Trophoblast cell (in vitro differentiated cells and primary cell): ENCODE data around the gene EIF3B.

Source experiments
- DNase-seq, 2 donors: peaks; one replicate each; pipeline ENCODE4 v3.0.0-alpha.2; 2016
- H2AFZ ChIP-seq: 2 replicates; pipeline ENCODE4 v1.6.1; 2013; ENCODE audit warnings: low read length, moderate library complexity, mild to moderate bottlenecking; ENCODE audit not compliant: insufficient read depth, poor library complexity
- H2AK5ac ChIP-seq: 2 replicates; pipeline ENCODE4 v1.6.1; 2013; ENCODE audit warnings: mild to moderate bottlenecking, low read length
- H2BK120ac ChIP-seq: 2 replicates; pipeline ENCODE4 v1.6.1; 2013; ENCODE audit warnings: low read length, mild to moderate bottlenecking, moderate library complexity; ENCODE audit not compliant: insufficient read depth, poor library complexity
- H2BK12ac ChIP-seq: 2 replicates; pipeline ENCODE4 v1.6.1; 2013; ENCODE audit warnings: mild to moderate bottlenecking, low read length, moderate library complexity
- H2BK5ac ChIP-seq: 2 replicates; pipeline ENCODE4 v1.6.1; 2013; ENCODE audit warnings: low read length, low read depth, moderate library complexity, mild to moderate bottlenecking; ENCODE audit not compliant: poor library complexity
- H3K14ac ChIP-seq: 2 replicates; pipeline ENCODE4 v1.6.1; 2013; ENCODE audit warnings: mild to moderate bottlenecking, low read length
- H3K18ac ChIP-seq: 2 replicates; pipeline ENCODE4 v1.6.1; 2013; ENCODE audit warnings: mild to moderate bottlenecking, low read length
- H3K23ac ChIP-seq: 2 replicates; pipeline ENCODE4 v1.6.1; 2013; ENCODE audit warnings: low read length
- H3K27ac ChIP-seq: 2 replicates; pipeline ENCODE4 v1.5.1; 2013; ENCODE audit warnings: low read depth, mild to moderate bottlenecking, inconsistent platforms, low read length, moderate library complexity
- H3K27me3 ChIP-seq: 2 replicates; pipeline ENCODE4 v1.6.1; 2013; ENCODE audit warnings: inconsistent platforms, mild to moderate bottlenecking, low read length, moderate library complexity; ENCODE audit not compliant: insufficient read depth
- H3K36me3 ChIP-seq, 2 experiments: 1 replicate in 1 of 2; 2 replicates in 1 of 2; pipeline ENCODE4 v1.6.1; 2013; ENCODE audit warnings: low read length in 2 of 2, mild to moderate bottlenecking in 2 of 2, moderate library complexity in 1 of 2; ENCODE audit not compliant: insufficient read depth in 2 of 2, control insufficient read depth in 1 of 2
- H3K4ac ChIP-seq: 2 replicates; pipeline ENCODE4 v1.6.1; 2013; ENCODE audit warnings: low read depth, mild to moderate bottlenecking, low read length, moderate library complexity
- H3K4me1 ChIP-seq, 2 experiments: 1 replicate in 1 of 2; 2 replicates in 1 of 2; pipeline ENCODE4 v1.6.1; 2013; ENCODE audit warnings: low read length in 2 of 2, mild to moderate bottlenecking in 2 of 2, moderate library complexity in 1 of 2; ENCODE audit not compliant: insufficient read depth in 2 of 2, control insufficient read depth in 1 of 2
- H3K4me2 ChIP-seq: 2 replicates; pipeline ENCODE4 v1.6.1; 2013; ENCODE audit warnings: inconsistent platforms, mild to moderate bottlenecking, low read length, moderate library complexity
- H3K4me3 ChIP-seq: 2 replicates; pipeline ENCODE4 v1.5.1; 2013; ENCODE audit warnings: mild to moderate bottlenecking, low read depth, low read length, inconsistent platforms
- H3K79me1 ChIP-seq: one replicate; pipeline ENCODE4 v1.6.1; 2013; ENCODE audit warnings: low read length
- H3K79me2 ChIP-seq: 2 replicates; pipeline ENCODE4 v1.6.1; 2013; ENCODE audit warnings: low read length, mild to moderate bottlenecking; ENCODE audit not compliant: control insufficient read depth, insufficient read depth, poor library complexity
- H3K9ac ChIP-seq: 2 replicates; pipeline ENCODE4 v1.6.1; 2013; ENCODE audit warnings: mild to moderate bottlenecking, low read length
- H3K9me3 ChIP-seq: 2 replicates; pipeline ENCODE4 v1.6.1; 2013; ENCODE audit warnings: low read depth, mild to moderate bottlenecking, control low read depth, inconsistent platforms, low read length; ENCODE audit not compliant: insufficient read depth
- H4K12ac ChIP-seq: 2 replicates; pipeline ENCODE4 v1.6.1; 2013; ENCODE audit warnings: low read depth, mild to moderate bottlenecking, low read length, moderate library complexity
- H4K8ac ChIP-seq: 2 replicates; pipeline ENCODE4 v1.6.1; 2013; ENCODE audit warnings: low read depth, mild to moderate bottlenecking, low read length, moderate library complexity
- H4K91ac ChIP-seq: one replicate; pipeline ENCODE4 v1.6.1; 2013; ENCODE audit warnings: low read depth, mild to moderate bottlenecking, low read length, moderate library complexity
- WGBS: extraction: QIAGEN DNeasy Blood & Tissue Kit; methylation state at CpG from one replicate; pipeline ENCODE4 v1.1.7; 2013; ENCODE audit warnings: missing lambda C conversion rate; ENCODE audit not compliant: insufficient read length, insufficient coverage; ENCODE audit errors: extremely low coverage; 5-methylcytosine and 5-hydroxymethylcytosine counted together

EIF3B gene

GRCh38 chr7:2409745-2410414, 55.3 kb downstream of the EIF3B start:
- H3K18ac ChIP-seq, result no peak overlapping the region
- no peaks in the 10 kb centered on the region for H3K79me2 ChIP-seq
- H3K14ac ChIP-seq, result no peak overlapping the region
- no peak overlapping the region for H3K27ac ChIP-seq
- no peaks in the 10 kb centered on the region for H3K27me3 ChIP-seq
- H3K4me2 ChIP-seq, result no peak overlapping the region
- no peak overlapping the region for H3K9ac ChIP-seq
- no peak overlapping the region for H3K4ac ChIP-seq
- no peak overlapping the region for H4K12ac ChIP-seq
- no peak overlapping the region for H2BK12ac ChIP-seq
- H2AK5ac ChIP-seq, result no peak overlapping the region
- H4K91ac ChIP-seq, result no peak overlapping the region
- no peak overlapping the region for H2BK120ac ChIP-seq
- no peaks in the 10 kb centered on the region for H3K36me3 ChIP-seq
- no peak overlapping the region for H4K8ac ChIP-seq
- H3K79me1 ChIP-seq, result no peaks in the 10 kb centered on the region
- no peak overlapping the region for H3K23ac ChIP-seq
- no peak overlapping the region for H3K4me3 ChIP-seq
- H3K4me1 ChIP-seq, result peaks cover 2 to 7% of the 10 kb centered on the region in 2 experiments
- no peak overlapping the region for H2BK5ac ChIP-seq
- no peak for DNase-seq
- no peaks in the 10 kb centered on the region for H3K9me3 ChIP-seq
- no CpG with 5 or more reads among the region's 15 CpGs for WGBS
- H2AFZ ChIP-seq, result no peak overlapping the region

- Histone ChIP-seq H3K4me2 (no peak overlapping the region), H4K12ac (no peak overlapping the region), H3K14ac (no peak overlapping the region), H3K23ac (no peak overlapping the region), H3K4me3 (no peak overlapping the region), H3K9ac (no peak overlapping the region), H3K18ac (no peak overlapping the region), H3K27me3 (no peaks in the 10 kb centered on the region), H3K79me1 (no peaks in the 10 kb centered on the region), H3K9me3 (no peaks in the 10 kb centered on the region), H2BK12ac (no peak overlapping the region), H2BK5ac (no peak overlapping the region), H3K4ac (no peak overlapping the region), H4K8ac (no peak overlapping the region), H3K27ac (no peak overlapping the region), H2AFZ (no peak overlapping the region), H3K4me1 (peaks cover 2 to 3% of the 10 kb centered on the region in 2 experiments), H2BK120ac (no peak overlapping the region), H4K91ac (no peak overlapping the region), H2AK5ac (no peak overlapping the region), H3K79me2 (no peaks in the 10 kb centered on the region), H3K36me3 (no peaks in the 10 kb centered on the region)
- DNase-seq, result no peak
- no CpG with 5 or more reads among the region's 1 CpG for WGBS
Measured at GRCh38 chr7:2411049-2411448, 56.4 kb downstream of the EIF3B start.

- H4K8ac ChIP-seq, result no peak overlapping the region
- H4K12ac ChIP-seq, result no peak overlapping the region
- no peaks in the 10 kb centered on the region for H3K27me3 ChIP-seq
- no peaks in the 10 kb centered on the region for H3K79me1 ChIP-seq
- DNase-seq, result no peak
- no peak overlapping the region for H2AFZ ChIP-seq
- no peaks in the 10 kb centered on the region for H3K79me2 ChIP-seq
- H3K4me2 ChIP-seq, result no peak overlapping the region
- H2AK5ac ChIP-seq, result no peak overlapping the region
- no peak overlapping the region for H3K23ac ChIP-seq
- no peak overlapping the region for H2BK5ac ChIP-seq
- H3K4me3 ChIP-seq, result no peak overlapping the region
- no peak overlapping the region for H3K27ac ChIP-seq
- H3K4ac ChIP-seq, result no peak overlapping the region
- H3K9ac ChIP-seq, result no peak overlapping the region
- no CpG with 5 or more reads among the region's 12 CpGs for WGBS
- H3K18ac ChIP-seq, result no peak overlapping the region
- no peaks in the 10 kb centered on the region for H3K9me3 ChIP-seq
- no peaks in the 10 kb centered on the region for H3K36me3 ChIP-seq
- H2BK12ac ChIP-seq, result no peak overlapping the region
- peaks cover 2% of the 10 kb centered on the region in 2 experiments for H3K4me1 ChIP-seq
- no peak overlapping the region for H2BK120ac ChIP-seq
- H3K14ac ChIP-seq, result no peak overlapping the region
- H4K91ac ChIP-seq, result no peak overlapping the region
Measured at GRCh38 chr7:2411815-2412586, 57.4 kb downstream of the EIF3B start.

- Histone ChIP-seq H2BK120ac (no peak overlapping the region), H2AK5ac (no peak overlapping the region), H2BK12ac (no peak overlapping the region), H3K23ac (no peak overlapping the region), H3K9ac (no peak overlapping the region), H2AFZ (no peak overlapping the region), H3K18ac (no peak overlapping the region), H3K27me3 (no peaks in the 10 kb centered on the region), H3K4me1 (peaks cover 2% of the 10 kb centered on the region in 2 experiments), H3K79me2 (no peaks in the 10 kb centered on the region), H4K12ac (no peak overlapping the region), H3K4me3 (no peak overlapping the region), H3K4ac (no peak overlapping the region), H3K36me3 (no peaks in the 10 kb centered on the region), H3K79me1 (no peaks in the 10 kb centered on the region), H3K27ac (no peak overlapping the region), H3K14ac (no peak overlapping the region), H4K8ac (no peak overlapping the region), H3K9me3 (no peaks in the 10 kb centered on the region), H3K4me2 (no peak overlapping the region), H2BK5ac (no peak overlapping the region), H4K91ac (no peak overlapping the region)
- DNase-seq, result no peak
- WGBS, result no CpG with 5 or more reads among the region's 3 CpGs
Measured at GRCh38 chr7:2412587-2413201, 58.1 kb downstream of the EIF3B start.
